Amniotic stem cell (primary cell): ENCODE results near the gene A3GALT2.
A peak's percentile ranks its signal among the peaks of the same experiment; 100 is the strongest.

ENCODE experiments used
- DNase-seq: peaks from one replicate; lab custom pipeline; 2025; lab: John Stamatoyannopoulos, UW

A3GALT2 gene

DNA sequence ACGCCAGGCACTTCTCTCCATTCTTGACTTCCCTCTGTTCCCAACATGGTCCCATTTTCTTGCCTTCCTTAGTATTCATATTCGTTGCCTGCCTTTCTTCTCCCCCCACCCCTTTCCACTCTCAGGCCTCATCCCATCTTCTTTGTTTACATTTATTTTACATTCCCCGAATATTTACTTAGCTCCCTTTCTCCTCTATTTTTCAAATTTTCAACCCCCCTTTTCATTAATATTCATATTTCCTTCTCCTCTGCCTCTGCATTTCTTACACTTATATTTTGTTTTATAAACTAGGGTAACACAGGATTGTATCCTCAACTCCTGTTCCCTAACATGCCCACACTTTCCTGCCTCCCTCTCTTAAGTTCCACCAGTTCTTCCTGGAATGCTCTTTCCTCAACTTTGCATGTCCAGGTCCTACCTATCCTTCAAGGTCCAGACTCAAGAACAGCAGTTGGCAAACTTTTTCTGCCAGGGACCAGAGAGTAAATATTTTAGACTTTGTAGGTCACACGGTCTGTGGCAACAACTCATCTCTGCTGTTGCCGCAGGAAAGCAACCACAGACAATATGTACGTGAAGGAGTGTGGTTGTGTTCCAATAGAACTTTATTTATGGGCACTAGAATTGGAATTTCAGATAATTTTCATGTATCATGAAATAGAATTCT is 29.8 kb upstream of the A3GALT2 start:
- no peak for DNase-seq

- peak; percentile 57 for DNase-seq
Measured at GRCh38 chr1:33349778-33350610, 29.1 kb upstream of the A3GALT2 start.

DNA sequence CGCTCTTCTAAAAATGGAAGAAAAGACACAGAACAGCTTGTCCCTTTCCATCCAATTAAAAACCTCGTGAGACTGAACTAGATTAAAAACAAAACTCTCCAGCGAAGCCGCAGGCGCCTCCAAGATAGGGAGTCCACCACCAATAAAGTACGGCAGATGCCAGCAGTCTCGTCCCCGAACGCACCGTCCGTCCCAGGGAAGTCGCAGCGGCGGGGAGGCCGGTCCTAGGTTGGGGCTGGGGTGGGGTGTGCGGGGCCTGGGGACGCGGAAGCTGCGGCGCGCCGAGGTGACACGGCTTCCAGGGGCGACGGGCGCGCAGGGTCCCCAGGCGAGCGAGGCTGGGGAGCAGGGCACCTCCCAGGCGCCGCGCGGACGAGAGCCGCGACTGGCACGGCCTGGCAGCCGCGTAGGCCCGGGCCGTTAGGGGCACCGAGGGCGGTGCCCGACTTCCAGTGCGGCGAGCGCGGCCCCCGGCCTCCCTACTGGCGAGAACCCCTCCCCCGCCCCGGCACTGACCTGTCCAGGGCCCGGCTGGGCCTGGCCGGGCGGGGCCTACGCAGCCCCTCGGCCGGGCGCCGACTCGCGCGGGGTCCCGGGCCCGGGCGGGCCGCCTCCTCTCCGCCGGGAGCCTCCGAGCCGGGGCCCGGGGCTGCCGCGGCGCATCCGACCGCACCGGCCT is 28.3 kb upstream of the A3GALT2 start:
- DNase-seq: no peak

- DNase-seq: no peak
Measured at GRCh38 chr1:33348676-33349080, 27.8 kb upstream of the A3GALT2 start.

DNA sequence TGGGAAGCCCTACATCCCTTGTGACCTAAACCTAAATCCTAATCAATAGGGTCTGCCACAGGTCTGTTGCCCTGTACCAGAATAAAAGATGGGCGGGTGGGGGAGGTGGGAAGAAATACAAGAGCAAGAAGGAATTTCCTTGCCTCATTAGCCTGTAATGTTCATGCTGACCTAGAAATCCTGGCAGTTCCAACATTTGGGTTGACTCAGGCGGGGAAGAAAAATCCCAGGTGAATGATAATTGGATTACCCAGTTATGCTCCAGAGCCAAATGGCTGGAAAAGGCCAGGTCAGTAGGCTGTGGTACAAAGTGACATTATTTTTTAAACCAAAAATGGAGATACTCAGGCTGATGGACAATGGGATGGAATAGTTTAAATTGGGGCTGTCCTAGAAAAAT is 27.3 kb upstream of the A3GALT2 start:
- DNase-seq: no peak

GRCh38 chr1:33347650-33347992 is 26.7 kb upstream of the A3GALT2 start:
- DNase-seq: no peak

DNA sequence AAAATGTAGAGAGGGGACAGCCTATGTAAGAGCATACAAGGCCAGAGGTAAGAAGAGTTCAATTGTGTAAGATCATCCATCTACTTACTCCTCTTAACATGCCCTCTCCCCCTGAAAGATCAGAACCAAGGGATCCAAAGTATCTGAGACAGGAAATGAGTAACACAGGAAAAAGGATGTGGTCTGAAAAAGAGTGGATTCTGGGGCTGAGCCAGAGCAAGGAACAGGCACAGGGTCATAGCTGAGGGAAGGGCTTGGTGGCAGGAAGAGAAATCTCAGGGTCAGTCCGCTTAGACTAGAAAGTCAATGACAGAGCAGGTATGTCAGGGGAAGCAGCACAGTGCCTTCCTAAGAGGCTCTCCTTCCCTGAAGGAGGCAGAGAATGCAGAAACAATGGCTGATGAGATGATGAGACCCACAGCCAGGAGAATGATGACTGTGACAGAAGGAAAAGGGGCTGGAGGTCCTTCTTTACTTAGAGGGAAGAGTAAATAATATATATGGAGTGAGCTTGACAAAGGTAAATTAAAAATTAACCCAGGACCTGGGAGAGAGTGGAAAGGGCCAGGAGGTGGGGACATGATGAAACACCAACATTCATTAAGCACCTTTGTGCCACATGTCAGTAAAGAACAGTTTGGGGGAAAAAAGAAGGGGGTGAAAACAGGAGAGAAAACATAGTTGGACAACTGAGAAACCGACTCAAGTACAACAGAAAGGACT is 26.2 kb upstream of the A3GALT2 start:
- peak; percentile 69 for DNase-seq

DNA sequence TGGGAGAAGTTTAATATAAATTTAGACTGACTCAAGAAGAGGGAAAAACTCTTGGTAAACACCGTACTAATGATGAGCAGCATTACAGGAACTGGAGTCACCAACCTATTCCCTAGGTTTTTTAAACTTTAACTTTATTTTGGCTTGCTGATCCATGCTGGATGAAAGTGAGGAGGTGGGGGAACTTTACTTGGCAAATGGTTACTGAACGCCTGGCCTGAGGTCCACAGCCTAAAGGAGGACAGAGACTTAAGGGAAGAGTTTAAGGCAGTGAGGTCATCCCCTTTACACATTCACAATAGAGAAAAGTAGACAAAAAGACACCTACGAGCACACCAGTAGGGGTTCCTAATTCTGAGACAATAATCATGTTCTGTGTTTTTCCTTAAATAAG is 25.6 kb upstream of the A3GALT2 start:
- no peak for DNase-seq

DNA sequence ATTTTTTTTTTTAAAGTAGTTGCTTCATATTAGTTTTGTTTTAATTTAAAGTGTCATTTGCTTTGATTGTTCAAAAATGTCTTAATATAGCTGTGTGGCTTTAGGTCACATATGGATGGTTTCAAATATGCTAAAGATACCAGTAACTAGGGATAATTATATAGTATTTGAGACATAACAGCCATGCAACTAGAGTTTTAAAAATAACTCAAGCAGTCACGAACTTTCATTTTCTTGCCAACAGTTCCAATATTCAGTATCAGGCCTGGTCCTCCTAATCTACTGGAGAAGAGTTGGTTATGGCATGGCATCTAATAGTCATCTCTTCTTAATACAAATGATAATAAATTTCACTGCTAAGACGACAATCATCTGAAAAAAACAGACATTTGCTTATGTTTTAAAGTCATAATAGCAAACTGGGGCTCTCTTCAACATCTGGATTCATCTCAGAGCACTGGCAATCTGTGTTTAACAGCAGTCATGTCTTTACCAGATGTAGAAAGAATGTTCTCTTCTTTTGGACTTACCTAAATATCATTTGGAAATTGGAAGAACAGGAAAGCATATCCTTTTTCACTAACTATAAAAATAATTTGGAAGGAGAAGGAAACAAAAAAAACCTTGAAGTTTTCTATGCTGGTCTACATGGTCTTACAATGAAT is 24.1 kb upstream of the A3GALT2 start:
- no peak for DNase-seq

- no peak for DNase-seq
Measured at GRCh38 chr1:33343539-33343938, 22.6 kb upstream of the A3GALT2 start.

GRCh38 chr1:33342041-33342723 is 21.3 kb upstream of the A3GALT2 start:
- peak; percentile 83 for DNase-seq

- DNase-seq: no peak
Measured at GRCh38 chr1:33341190-33341589, 20.3 kb upstream of the A3GALT2 start.

DNA sequence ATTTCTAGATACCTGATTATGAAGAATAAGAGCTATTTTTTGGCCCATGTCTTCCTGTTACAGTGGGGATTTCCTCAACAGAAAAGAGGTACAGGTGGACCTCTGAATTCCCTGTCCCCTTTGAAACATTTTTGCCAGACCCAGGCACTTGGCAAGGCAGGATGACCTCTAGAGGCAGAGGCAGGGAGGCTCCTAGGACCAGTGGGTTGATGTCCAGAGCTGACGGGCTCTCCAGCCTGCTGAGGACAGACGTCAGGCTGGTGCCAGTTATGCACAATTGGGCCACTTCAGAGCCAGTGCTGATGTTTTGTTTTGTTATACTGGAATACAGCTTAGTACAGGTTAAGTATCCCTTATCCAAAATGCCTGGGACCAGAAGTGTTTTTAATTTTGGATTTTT is 18.5 kb upstream of the A3GALT2 start:
- no peak for DNase-seq

DNA sequence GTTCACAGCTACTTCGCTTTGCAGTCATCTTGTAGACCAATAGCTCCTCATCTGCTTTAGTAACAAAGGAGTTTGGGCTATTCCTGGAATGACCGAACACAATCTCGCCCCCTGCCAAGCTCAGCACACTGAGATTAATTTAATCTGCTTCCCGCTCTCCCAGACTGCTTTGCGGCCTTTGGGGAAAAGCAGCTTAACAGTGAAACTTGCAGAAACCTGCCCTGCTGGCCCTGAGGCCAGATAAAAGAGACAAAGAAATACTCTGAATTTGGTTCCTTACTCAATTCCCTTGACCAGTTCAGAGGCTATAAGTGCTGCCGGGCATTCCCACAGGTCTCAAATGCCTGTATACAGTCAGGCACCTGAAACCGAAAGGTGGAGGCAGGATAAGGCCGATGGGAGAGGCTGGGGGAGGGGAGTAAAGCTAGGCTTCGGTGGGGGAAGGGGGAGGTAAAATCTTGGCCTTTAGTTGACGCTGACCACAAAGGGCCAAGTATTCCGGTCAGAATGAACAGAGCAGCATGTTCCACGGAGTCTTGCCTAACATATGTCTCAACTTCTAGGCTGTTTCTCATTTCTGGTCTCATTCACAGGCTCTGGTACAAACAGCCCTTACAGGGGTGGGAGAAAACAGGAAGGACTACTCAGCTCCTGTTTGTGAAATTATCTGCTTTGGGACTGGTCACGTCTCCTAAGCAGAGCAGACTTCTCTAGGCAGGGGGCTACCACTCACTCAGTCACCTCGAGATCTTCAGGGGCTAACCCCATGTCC is 17.7 kb upstream of the A3GALT2 start:
- no peak for DNase-seq

- DNase-seq: no peak
Measured at GRCh38 chr1:33338048-33338439, 17.1 kb upstream of the A3GALT2 start.

- no peak for DNase-seq
Measured at GRCh38 chr1:33337441-33337840, 16.5 kb upstream of the A3GALT2 start.

GRCh38 chr1:33336580-33336979 is 15.7 kb upstream of the A3GALT2 start:
- DNase-seq: no peak

DNA sequence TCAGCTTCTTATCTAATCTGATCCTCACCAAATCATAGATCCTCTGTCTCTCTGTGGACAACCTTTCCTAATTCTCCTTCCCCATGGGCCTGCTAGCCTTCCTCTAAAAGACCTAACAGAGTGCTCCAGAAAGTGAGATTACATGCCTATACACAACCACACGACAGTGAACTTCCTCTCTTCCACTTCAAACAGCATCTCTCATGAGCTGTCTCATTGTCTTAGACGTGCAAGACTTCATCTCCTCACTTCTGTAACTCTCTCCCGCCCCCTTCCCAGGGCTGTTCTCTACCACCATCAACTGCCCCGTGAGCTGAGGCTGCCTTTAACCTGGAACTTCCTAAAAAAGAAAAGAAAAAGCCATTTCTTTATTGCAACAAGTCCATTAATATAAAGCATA is 14.1 kb upstream of the A3GALT2 start:
- DNase-seq: no peak

DNA sequence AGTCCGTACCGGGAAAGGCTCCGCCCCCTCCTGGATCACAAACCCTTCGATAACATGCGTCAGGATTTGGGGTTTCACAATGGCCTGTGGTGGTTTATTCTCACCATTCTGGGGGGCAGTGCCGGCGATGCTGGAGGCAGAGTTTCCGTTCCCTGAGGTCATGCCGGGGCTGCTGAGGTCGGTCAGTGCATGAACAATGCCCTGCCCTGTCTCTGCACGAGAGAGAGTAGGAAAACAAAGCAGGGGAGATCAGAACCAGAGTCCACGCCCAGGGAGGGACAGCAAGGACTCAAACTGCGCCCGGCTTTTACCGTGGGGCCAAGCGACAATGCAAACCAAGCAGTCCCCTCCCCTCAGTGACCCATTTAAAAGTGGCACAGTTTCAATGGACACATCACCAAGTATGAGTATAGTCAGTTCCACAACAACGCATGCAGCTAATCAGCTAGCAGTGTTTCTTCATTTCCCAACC is 13.2 kb upstream of the A3GALT2 start:
- no peak for DNase-seq

GRCh38 chr1:33332881-33333280 is 12.0 kb upstream of the A3GALT2 start:
- no peak for DNase-seq
